VCaP (cell line): ENCODE results near the gene ZNF557.
A peak's percentile ranks its signal among the peaks of the same experiment; 100 is the strongest.
"Not testable (repeated sequence)": the region's sequence is repeated elsewhere in the genome, so short reads cannot be mapped to it uniquely, and the experiment has no call there.

Experiments used
- H3K27ac ChIP-seq: fragments of 450-650 bp; 2 replicates; pipeline ENCODE4 v1.5.1; 2017
- TF ChIP-seq, protein P1 (sequence below): fragments of 450-650 bp; conservative IDR thresholded peaks from 2 replicates; pipeline ENCODE4 v1.5.1; 2017; ENCODE audit warnings: mild to moderate bottlenecking, moderate library complexity

The ZNF557 gene

GRCh38 chr19:7063764-7064418 is 5.6 kb upstream of the ZNF557 start:
- no peak overlapping the region for H3K27ac ChIP-seq
- TF ChIP-seq, protein P1, sequence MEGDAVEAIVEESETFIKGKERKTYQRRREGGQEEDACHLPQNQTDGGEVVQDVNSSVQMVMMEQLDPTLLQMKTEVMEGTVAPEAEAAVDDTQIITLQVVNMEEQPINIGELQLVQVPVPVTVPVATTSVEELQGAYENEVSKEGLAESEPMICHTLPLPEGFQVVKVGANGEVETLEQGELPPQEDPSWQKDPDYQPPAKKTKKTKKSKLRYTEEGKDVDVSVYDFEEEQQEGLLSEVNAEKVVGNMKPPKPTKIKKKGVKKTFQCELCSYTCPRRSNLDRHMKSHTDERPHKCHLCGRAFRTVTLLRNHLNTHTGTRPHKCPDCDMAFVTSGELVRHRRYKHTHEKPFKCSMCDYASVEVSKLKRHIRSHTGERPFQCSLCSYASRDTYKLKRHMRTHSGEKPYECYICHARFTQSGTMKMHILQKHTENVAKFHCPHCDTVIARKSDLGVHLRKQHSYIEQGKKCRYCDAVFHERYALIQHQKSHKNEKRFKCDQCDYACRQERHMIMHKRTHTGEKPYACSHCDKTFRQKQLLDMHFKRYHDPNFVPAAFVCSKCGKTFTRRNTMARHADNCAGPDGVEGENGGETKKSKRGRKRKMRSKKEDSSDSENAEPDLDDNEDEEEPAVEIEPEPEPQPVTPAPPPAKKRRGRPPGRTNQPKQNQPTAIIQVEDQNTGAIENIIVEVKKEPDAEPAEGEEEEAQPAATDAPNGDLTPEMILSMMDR: no peak

DNA sequence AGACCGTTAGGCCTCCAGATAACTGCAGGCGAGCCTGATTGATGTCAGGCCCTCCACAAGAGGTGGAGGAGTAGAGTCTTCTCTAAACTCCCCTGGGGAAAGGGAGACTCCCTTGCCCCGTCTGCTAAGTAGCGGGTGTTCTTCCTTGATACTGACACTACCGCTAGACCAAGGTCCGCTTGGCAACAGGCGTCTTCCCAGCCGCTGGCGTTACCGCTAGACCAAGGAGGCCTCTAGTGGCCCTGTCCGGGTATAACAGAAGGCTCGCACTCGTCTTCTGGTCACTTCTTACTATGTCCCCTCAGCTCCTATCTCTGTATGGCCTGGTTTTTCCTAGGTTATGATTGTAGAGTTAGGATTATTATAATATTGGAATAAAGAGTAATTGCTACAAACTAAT is 2.4 kb upstream of the ZNF557 start:
- TF ChIP-seq, protein P1: peak; percentile 26; the same call in 1 of the 2 replicates
- not testable (repeated sequence) for H3K27ac ChIP-seq

- H3K27ac ChIP-seq: no peak overlapping the region
- TF ChIP-seq, protein P1: no peak
These were observed 1.8 kb upstream of the ZNF557 start for GRCh38 chr19:7067716-7068115.

DNA sequence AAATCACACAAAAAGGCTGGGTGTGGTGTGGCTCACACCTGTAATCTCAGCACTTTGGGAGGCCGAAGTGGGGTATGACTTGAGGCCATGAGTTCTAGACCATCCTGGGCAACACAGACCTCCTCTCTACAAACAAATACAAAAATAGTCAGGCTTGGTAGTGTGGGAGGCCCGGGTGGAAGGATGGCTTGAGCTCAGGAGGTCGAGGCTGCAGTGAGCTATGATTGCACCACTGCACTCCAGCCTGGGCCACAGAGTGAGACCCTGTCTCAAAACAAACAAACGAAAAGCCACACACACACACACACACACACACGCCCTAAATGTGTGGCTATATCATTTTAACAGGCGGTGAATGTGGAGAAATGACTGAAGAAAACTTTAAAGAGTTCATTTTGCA is 904 bp upstream of the ZNF557 start:
- TF ChIP-seq, protein P1: no peak
- peak overlapping the region; percentile 69; the same call in 1 of the 2 replicates for H3K27ac ChIP-seq

GRCh38 chr19:7069904-7070226 is 362 bp downstream of the ZNF557 start:
- TF ChIP-seq, protein P1: no peak
- peak overlapping the region; percentile 69 for H3K27ac ChIP-seq

GRCh38 chr19:7072541-7072940 is 3.0 kb downstream of the ZNF557 start:
- no peak overlapping the region for H3K27ac ChIP-seq
- TF ChIP-seq, protein P1: no peak

DNA sequence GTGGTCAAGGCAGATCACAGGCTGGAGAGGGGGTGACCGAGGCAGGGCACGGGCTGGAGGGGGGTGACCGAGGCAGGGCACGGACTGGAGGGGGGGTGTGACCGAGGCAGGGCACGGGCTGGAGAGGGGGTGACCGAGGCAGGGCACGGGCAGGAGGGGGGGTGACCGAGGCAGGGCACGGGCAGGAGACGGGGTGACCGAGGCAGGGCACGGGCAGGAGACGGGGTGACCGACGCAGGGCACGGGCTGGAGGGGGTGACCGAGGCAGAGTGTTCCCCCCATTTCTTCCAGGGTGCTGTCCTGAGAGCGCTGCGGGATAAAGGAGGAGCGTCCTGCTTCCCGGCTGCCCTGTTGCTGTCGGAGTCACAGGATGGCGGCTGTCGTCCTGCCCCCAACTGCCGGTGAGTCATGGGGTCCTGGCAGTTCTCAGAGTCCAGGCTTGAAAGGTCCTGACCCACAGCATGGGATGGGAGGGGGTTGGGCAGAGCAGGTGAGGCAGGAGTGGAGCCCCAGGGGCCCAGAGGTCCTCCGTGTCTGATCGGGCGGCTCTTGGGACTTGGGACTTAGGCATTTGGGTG is 5.3 kb downstream of the ZNF557 start:
- TF ChIP-seq, protein P1: no peak
- H3K27ac ChIP-seq: no peak overlapping the region
